GM19328 (cell line): Measurements from ENCODE around the gene ALOX12.

Experiments used
- ATAC-seq: cut with Tn5 transposase; IDR thresholded peaks from one replicate; pipeline ENCODE4 v1.9.1; 2021; ENCODE audit warnings: mild to moderate bottlenecking, moderate library complexity; ENCODE audit not compliant: unreplicated experiment

Gene ALOX12

DNA sequence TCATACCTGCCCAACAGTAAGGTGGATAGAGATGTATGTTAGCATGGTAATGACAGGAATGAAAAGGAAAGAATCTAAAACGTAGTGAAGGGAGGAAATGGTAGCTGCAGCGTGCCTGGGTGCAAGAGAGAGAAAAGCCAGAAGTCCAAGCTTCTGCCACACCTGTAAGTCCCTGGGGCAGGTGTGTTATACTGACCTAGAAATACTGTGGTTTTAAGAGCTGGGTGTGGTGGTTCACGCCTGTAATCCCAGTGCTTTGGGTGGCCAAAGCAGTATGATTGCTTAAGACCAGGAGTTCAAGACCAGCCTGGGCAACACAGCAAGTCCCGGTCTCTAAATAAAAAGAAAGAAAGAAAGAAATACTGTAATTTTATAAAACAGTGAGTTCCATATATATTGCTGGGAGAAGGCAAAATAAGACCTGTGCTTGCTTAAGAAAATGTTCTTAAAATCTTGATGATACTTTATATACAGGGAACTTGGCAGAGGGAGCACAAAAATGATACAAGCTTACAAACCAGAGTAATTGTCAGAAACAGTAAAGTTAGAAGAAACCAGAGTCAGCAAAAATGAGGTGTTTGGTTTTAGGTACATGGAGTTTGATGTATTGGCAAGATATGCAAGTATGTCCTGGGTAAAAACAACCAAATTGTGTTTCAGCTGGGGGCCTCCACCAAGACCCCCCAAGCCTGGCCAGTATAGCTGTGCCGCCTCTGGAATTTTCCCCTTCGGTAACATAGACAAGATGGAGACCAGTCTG lies 6.6 kb downstream of the ALOX12 start:
- no peak for ATAC-seq

DNA sequence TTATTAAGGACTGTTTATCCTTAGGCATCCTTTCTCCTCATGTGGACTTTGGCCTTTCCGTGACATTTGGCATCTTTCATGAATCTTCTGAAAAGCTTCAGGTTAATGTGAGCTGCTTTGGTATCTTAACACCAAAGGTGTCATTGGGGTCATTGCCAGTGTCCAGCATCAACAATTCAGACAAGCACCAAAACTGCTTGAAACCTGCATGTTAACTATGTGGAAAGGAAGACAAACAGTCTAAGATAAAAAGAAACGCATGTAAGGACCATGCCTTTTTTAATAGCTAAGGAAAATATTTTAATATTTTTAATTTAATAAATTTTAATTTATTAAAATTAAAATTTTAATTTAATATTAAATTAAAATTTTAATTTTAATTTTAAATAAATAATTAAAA lies 7.9 kb downstream of the ALOX12 start:
- no peak for ATAC-seq

DNA sequence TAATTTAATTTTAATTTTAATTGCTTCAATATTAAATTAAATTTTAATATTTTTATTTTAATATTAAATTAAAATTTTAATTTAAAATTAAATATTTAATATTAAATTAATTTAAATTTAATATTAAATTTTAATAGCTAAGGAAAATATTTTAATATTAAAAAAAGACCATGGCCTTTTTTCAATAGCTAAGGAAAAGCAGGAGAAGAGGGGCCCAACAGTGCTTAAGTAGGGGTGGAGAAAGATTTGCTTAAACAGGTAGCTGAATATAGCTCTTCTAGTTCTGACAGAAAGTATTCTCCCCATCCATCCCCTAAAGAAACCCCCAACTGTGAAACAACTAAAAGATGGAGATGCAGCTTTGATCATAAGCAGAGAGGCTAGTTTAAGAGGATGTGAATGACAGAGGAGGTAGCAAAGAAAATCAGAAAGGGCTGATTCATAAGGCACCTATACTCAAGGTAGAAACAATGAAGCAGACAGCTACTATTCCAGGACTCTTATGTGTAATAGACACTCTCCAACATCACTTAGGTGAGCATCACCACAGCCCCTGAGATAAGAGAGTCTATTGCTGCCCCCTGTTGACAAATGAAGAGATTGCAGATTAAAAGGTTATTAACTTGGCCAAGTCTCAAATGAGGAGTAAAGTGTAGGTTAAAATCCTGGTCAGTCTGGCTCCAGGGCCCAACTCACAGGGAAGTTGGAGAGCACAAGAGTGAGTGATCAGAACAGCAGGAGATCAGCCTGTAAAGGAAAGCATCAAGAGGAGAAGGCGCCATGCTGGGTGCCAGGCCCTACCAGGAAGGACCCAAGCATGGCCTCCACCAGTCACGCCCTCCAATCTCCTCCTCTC lies 8.8 kb downstream of the ALOX12 start:
- ATAC-seq, result no peak

DNA sequence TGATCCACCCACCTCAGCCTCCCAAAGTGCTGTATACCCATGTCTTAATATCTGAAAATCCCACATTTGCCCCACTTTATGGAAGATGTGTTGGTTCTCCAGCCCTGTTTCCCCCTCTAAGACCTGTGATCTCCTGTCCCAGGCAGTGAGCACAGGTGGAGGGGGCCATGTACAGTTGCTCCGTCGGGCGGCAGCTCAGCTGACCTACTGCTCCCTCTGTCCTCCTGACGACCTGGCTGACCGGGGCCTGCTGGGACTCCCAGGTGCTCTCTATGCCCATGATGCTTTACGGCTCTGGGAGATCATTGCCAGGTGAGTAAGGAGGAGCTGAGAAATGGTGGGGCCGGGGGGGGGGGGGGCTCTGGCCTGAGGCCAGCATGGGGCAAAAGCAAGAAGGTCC lies 9.9 kb downstream of the ALOX12 start:
- ATAC-seq, result no peak

DNA sequence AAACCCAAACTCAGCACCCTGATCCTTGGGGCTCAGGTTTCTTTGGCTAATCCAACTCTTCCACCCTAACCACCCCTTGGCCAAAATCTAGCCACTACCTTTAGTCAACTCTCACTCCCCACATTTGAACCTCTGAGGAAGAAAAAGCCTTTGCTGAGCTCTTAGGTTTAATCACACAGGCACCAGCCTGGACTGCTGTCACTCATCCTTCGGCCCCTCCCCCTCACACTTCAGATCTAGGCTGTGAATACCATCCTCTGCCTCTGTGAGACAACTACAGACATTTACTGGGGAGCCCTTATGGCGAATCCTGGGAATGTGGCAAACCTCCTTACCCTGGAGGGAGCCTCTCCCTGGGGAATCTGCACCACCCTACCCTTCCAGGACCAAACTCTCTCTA lies 11.3 kb downstream of the ALOX12 start:
- no peak for ATAC-seq

DNA sequence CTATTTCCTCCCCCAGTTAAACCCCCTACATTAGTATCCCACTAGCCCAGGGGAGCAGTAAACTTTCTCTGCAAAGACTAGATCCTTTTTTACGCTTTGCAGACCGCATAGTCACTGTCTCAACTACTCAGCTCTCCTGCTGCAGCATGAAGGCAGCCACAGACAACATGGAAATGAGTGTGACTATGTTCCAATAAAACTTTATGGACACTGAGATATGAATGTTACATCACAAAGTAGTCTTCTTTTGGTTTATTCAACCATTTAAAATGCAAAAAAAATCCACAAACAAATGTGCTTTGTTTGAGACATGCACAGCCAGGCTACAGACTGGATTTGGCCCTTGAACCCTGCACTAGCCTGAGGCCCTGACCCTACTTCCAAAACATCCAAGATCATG lies 14.7 kb downstream of the ALOX12 start:
- ATAC-seq, result no peak

DNA sequence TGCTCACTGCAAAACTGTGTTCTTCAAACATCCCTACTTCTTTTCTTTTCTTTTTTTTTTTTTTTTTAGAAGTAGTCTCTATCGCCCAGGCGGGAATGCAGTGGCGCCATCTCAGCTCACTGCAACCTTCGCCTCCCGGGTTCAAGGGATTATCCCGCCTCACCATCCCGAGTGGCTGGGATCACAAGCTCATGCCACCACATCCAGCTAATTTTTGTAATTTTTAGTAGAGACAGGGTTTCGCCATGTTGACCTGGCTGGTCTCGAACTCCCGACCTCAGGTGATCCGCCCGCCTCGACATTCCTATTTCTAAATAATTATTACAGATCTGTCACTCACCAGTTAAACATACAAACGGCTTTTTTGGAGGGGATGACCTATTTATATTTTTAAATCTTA lies 15.6 kb downstream of the ALOX12 start:
- ATAC-seq, result no peak

DNA sequence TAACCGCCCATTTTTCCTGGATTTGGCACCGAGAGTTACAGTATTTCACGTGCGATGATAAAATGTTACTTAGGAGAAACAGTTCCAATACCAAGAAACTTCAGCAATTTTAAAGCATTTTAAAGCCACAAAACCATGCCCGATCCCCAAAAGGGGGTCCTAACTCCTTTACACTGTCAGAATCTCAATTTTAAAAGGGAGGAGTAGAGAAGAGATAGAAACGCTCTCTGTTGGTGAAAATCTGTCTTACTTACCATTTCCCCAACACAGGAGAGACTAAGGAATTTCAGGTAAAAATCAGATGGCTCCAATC lies 16.0 kb downstream of the ALOX12 start:
- ATAC-seq, result no peak

DNA sequence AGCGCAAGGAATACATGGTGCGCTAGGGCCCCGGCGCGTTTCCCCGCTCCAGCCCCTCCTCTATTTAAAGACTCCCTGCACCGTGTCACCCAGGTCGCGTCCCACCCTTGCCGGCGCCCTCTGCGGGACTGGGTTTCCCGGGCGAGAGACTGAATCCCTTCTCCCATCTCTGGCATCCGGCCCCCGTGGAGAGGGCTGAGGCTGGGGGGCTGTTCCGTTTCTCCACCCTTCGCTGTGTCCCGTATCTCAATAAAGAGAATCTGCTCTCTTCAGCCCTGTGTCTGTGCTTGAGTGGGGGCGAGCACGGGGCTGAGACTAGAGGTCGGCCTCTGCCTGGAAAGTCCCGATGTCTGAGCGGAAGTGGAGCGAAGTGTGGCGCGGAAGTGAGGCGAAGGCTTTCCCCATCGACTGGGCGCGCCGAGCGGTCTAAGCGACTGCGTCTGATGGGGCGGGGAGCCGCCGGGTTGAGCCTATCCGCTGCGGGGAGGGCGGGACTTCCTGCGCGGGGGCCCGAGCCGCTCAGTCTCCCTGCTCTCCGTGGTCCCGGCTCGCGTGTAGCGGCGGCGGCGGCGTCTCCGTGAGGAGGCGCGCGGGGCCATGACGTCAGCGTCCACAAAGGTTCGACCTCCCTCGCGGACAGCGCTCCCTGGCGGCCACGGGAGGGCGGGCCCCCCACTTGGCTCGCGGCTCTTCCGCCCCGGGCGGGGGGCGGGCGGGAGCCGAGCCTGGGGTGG lies 18.6 kb downstream of the ALOX12 start:
- peak; percentile 80 for ATAC-seq

DNA sequence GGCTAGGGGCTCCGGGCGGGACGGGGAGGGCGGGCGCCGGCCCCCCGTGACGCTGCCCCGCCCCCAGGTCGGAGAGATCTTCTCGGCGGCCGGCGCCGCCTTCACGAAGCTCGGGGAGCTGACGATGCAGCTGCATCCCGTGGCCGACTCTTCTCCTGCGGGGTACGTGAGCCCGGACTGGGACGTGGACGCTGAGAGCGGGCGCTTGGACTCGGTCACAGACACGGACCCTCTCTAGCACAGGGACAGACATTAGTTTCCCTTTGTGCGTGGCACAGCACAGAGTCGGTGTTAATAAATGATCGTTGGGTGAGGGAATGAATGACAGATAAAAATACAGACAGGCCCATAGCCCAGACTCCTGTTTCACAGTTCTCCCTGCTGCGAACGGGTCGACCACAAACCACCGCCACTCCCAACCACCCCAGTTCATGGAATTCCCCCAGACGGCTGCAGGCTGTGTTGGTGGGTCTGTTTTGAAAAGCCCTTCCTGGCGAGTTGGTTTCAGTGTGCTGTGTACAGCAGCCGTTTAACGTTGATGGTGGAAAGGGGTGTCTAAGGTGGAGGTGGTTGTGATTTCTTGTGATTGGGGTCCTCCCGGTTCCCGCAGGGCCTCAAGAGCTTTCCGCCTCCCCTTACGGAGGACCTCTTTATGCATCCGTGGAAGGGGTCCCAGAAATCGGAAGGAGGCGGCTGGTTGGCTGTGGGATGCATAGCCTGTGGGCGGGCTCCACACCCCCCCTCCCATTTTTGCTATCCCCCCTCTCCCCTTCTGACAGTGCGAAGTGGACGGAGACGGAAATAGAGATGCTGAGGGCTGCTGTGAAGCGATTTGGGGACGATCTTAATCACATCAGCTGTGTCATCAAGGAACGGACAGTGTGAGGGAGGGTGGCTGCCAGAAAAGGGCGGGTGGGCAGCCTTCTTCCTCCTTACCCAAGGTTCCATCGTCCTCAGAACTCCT lies 19.4 kb downstream of the ALOX12 start:
- peak; percentile 0 for ATAC-seq

DNA sequence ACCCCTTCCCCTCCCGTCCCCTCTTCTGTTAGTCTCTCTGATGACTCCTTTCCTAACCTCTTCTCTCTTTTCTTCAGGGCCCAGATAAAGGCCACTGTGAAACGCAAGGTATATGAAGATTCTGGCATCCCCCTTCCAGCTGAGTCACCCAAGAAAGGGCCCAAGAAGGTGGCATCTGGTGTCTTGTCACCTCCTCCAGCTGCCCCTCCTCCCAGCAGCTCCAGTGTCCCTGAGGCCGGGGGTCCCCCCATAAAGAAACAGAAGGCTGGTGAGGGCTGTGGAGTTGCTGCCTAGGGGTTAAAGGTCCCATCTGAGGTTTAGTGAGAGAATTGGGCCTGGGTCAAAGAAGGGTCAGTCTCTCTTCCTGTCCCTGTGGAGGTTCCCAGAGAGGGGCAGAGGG lies 20.6 kb downstream of the ALOX12 start:
- no peak for ATAC-seq

DNA sequence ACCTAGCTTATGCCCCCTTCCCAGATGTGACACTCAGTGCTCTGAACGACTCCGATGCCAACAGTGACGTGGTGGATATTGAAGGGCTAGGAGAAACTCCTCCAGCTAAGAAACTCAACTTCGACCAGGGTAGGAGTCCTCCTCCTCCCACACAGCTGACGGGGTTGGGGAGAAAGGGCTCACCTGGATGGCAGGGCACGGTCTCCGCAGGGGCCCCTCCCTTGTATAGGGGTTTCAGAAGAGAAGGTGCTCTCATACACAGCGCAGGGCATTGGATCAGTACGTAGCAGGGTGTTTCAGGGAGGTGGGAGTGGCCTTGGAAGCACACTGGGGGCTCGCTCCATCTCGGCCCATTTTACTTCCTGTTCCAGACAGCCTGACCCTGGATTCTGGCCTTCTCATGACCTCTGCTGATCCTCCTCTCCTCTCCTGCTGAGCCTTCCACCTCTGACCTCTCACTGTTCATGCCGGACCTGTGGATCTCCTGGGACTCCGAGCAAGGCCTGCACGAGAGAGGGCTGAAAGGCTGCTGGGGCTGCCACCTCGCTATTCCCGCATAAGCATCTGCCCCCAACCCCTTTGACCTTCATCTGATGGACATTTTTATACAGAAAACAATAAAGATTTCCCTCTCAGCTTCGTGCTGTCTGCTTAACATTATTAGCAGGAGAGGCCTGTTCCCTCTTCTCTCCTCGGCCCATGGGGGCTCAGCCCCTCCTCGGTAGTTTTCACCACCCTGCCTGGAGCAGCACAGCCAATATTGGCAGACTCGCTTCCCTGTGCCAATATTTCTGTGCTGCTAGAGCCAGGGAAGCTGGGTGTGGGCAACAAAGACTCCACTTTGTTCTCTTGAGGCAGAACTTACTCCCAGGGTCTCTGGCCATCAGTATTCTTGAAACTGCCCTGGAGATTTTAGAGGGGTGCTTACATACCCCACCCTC lies 21.3 kb downstream of the ALOX12 start:
- ATAC-seq, result no peak

DNA sequence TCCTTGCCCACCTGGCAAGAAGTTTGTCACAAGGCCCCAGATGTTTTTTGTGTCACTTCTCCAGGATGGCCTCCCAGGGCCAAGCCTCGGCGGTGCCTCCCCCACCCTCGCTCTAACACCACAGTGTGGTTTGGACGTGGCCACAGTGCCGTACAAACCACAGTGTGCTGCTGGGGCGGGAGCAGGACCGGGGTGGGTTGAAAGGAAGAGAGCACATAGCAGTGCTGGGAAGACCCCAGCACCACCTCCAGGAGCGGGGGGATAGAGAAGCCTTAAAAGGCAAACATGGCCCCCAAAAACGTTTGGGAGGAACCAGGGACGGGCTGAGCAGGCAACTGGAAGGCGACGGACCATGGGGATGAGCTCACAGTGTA lies 22.0 kb downstream of the ALOX12 start:
- no peak for ATAC-seq

DNA sequence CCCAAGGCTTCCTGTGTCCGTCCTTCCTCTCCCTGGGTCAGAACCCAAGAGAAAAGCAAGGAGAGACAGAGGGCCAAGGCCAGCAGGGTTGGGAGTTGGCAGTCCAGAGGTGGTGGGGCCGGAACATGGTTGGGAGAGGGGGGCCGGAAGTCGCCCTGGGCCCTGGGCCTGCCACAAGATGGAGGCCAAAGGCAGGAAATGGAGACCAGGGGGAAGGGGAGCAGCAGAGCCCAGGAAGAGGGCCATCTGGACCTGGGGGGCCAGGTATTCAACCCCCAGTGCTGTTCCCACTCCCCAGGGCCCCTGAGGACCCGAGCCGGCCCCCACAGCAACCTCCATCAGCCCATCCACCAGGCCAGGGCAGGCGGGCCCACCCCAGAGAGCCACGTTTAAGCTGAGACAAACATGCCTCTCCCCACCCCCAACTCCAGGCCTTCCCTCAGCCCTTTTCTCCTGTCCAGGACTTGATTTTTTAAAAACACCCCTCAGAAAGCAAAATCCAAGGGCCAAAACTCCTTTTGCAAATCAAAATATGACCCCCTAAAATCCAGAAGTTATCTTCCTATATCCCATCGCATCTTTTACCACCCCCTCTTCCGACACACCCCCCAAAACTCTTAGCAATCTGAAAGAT lies 22.6 kb downstream of the ALOX12 start:
- ATAC-seq, result no peak

DNA sequence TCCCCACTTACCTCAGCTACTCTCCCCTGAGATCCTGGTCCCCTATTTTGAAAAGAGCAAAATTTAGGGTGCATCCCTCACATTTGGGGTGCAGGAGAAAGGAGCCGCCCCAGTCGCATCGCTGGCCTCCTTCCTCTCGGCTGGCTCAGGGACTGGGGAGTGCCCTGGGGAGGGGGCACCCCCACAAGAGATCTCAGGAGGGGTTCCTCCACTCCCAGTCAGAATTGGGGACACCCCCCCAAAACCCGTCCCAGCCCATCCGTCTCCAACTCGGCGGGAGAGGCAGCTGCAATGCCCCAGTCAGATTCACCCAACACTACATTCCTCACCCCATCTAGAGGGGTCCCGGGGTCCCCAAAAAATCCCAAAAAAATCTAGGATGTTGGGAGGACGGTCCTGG lies 23.5 kb downstream of the ALOX12 start:
- ATAC-seq, result no peak

DNA sequence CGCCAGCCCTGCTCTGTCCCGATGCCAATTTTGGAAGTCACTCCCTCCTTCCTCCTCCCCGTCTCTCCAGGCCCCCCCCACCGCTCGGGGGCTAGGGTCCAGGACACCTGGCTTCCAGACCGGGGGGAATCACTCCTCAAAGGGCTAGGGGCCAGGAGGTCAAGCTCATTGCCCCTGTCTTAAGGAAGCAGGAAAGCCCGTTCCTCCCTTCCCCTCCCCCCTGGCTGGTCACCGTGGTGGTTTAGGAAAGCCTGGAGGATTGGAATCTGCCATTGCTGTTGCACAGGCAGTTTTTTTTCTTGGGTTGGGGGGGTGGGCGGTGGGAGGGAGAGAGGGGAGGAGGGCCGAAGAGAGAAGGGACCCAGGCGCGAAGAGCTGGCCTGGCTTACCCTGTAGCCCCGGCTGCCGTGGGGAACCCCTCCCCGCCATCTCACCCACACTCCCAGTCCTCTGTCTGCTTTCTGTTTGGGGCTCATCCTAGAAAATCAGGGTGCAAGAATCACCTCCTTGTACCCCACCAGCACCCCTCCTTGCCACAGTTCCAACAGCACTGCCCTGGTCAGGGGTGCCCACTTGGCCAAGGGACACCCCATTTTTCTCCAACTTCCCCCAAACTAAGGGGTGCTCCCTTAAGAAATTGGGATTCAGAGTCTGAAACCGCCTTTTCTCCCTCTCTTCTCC lies 24.1 kb downstream of the ALOX12 start:
- ATAC-seq, result no peak

GRCh38 chr17:7020894-7021664 lies 25.2 kb downstream of the ALOX12 start:
- ATAC-seq, result no peak
